Activated CD4-positive, alpha-beta T cell treated with anti-CD3 and anti-CD28 coated beads, Interleukin-2, amount 10 ng/mL, durations not matched to agents 24 days and 14 days (primary cell): ENCODE measurements around the gene BEND7. TPM values are rescaled to one million over a fixed set of nuclear protein-coding genes. Genes with fewer than 3 reads are reported as not detected.

Experiments
- DNase-seq: peaks from one replicate; pipeline ENCODE4 v3.0.0; 2022
- H3K27ac Mint-ChIP-seq: one replicate; pipeline ENCODE4 v1.8.0; 2022; ENCODE audit warnings: mild to moderate bottlenecking, mixed read lengths
- H3K27me3 Mint-ChIP-seq: one replicate; pipeline ENCODE4 v1.8.0; 2022; ENCODE audit warnings: mixed read lengths
- H3K36me3 Mint-ChIP-seq: one replicate; pipeline ENCODE4 v1.8.0; 2022; ENCODE audit warnings: low read depth, mild to moderate bottlenecking, mixed read lengths
- H3K4me1 Mint-ChIP-seq: one replicate; pipeline ENCODE4 v1.8.0; 2021; ENCODE audit warnings: mixed read lengths
- H3K4me3 Mint-ChIP-seq: one replicate; pipeline ENCODE4 v1.8.0; 2022; ENCODE audit warnings: mild to moderate bottlenecking, moderate library complexity, mixed read lengths
- H3K9me3 Mint-ChIP-seq: one replicate; pipeline ENCODE4 v1.8.0; 2021; ENCODE audit warnings: mixed read lengths
- intact Hi-C: fragments of 100-400 bp; cut with micrococcal nuclease; formaldehyde crosslinking; loops from one replicate; pipeline ENCODE4 v1.15.1; 2023
- total RNA-seq: library from RNA; stranded (reverse); gene quantifications from 2 replicates; pipeline ENCODE4 v1.2.3, GENCODE V29; 2022

Gene BEND7
- total RNA-seq, 1 donor from 2014 or later, result not detected

- Mint-ChIP-seq H3K9me3 (no peaks in the 10 kb centered on the region), H3K27me3 (peaks cover 8% of the 10 kb centered on the region)
- DNase-seq, result no peak
Measured at GRCh38 chr10:13512564-13512963, 16.2 kb downstream of the BEND7 start.

GRCh38 chr10:13511409-13511808, 17.4 kb downstream of the BEND7 start:
- H3K9me3 Mint-ChIP-seq, result no peaks in the 10 kb centered on the region
- H3K4me1 Mint-ChIP-seq, result no peaks in the 10 kb centered on the region
- H3K36me3 Mint-ChIP-seq, result no peaks in the 10 kb centered on the region
- no peak overlapping the region for H3K4me3 Mint-ChIP-seq
- H3K27me3 Mint-ChIP-seq, result peaks cover 8% of the 10 kb centered on the region
- H3K27ac Mint-ChIP-seq, result no peak overlapping the region
- intact Hi-C loops, result no loop called here
- no peak for DNase-seq

More at GRCh38 chr10:13512564-13512963, 16.2 kb downstream of the BEND7 start:
- Mint-ChIP-seq H3K4me1 (no peaks in the 10 kb centered on the region), H3K4me3 (no peak overlapping the region), H3K27ac (no peak overlapping the region), H3K36me3 (no peaks in the 10 kb centered on the region)
- intact Hi-C loops, result no loop called here

GRCh38 chr10:13505052-13505680, 23.6 kb downstream of the BEND7 start:
- intact Hi-C loops, result no loop called here
- no peaks in the 10 kb centered on the region for H3K36me3 Mint-ChIP-seq
- peaks cover 6% of the 10 kb centered on the region for H3K27me3 Mint-ChIP-seq
- DNase-seq, result no peak
- no peaks in the 10 kb centered on the region for H3K4me1 Mint-ChIP-seq
- H3K27ac Mint-ChIP-seq, result no peak overlapping the region
- H3K4me3 Mint-ChIP-seq, result no peak overlapping the region
- H3K9me3 Mint-ChIP-seq, result no peaks in the 10 kb centered on the region

GRCh38 chr10:13503745-13504463, 24.9 kb downstream of the BEND7 start:
- DNase-seq, result no peak
- intact Hi-C loops, result no loop called here
- Mint-ChIP-seq H3K36me3 (no peaks in the 10 kb centered on the region), H3K9me3 (no peaks in the 10 kb centered on the region), H3K27ac (no peak overlapping the region), H3K27me3 (peaks cover 2% of the 10 kb centered on the region), H3K4me3 (no peak overlapping the region), H3K4me1 (no peaks in the 10 kb centered on the region)

GRCh38 chr10:13502380-13502779, 26.4 kb downstream of the BEND7 start:
- H3K27ac Mint-ChIP-seq, result no peak overlapping the region
- no peaks in the 10 kb centered on the region for H3K36me3 Mint-ChIP-seq
- no peaks in the 10 kb centered on the region for H3K4me1 Mint-ChIP-seq
- no peaks in the 10 kb centered on the region for H3K27me3 Mint-ChIP-seq
- DNase-seq, result no peak
- H3K9me3 Mint-ChIP-seq, result no peaks in the 10 kb centered on the region
- intact Hi-C loops, result no loop called here
- no peak overlapping the region for H3K4me3 Mint-ChIP-seq

- no peak for DNase-seq
- Mint-ChIP-seq H3K4me1 (no peaks in the 10 kb centered on the region), H3K9me3 (no peaks in the 10 kb centered on the region), H3K27ac (no peak overlapping the region), H3K36me3 (no peaks in the 10 kb centered on the region), H3K4me3 (no peak overlapping the region), H3K27me3 (peaks cover 2% of the 10 kb centered on the region)
- intact Hi-C loops, result no loop called here
Measured at GRCh38 chr10:13500201-13500600, 28.6 kb downstream of the BEND7 start.

- intact Hi-C loops, result no loop called here
- DNase-seq, result no peak
- H3K9me3 Mint-ChIP-seq, result no peaks in the 10 kb centered on the region
- no peak overlapping the region for H3K27ac Mint-ChIP-seq
- peaks cover 2% of the 10 kb centered on the region for H3K27me3 Mint-ChIP-seq
- H3K4me3 Mint-ChIP-seq, result no peak overlapping the region
- no peaks in the 10 kb centered on the region for H3K36me3 Mint-ChIP-seq
- H3K4me1 Mint-ChIP-seq, result no peaks in the 10 kb centered on the region
Measured at GRCh38 chr10:13499150-13499549, 29.7 kb downstream of the BEND7 start.

GRCh38 chr10:13496931-13497330, 31.9 kb downstream of the BEND7 start:
- intact Hi-C loops, result no loop called here
- Mint-ChIP-seq H3K27ac (no peak overlapping the region), H3K27me3 (peaks cover 6% of the 10 kb centered on the region), H3K4me1 (no peaks in the 10 kb centered on the region), H3K9me3 (no peaks in the 10 kb centered on the region), H3K36me3 (no peaks in the 10 kb centered on the region), H3K4me3 (no peak overlapping the region)
- no peak for DNase-seq

GRCh38 chr10:13496164-13496563, 32.6 kb downstream of the BEND7 start:
- H3K4me1 Mint-ChIP-seq, result no peaks in the 10 kb centered on the region
- H3K27me3 Mint-ChIP-seq, result peaks cover 6% of the 10 kb centered on the region
- no peak overlapping the region for H3K27ac Mint-ChIP-seq
- no peak for DNase-seq
- H3K4me3 Mint-ChIP-seq, result no peak overlapping the region
- H3K36me3 Mint-ChIP-seq, result no peaks in the 10 kb centered on the region
- H3K9me3 Mint-ChIP-seq, result no peaks in the 10 kb centered on the region
- intact Hi-C loops, result no loop called here

- Mint-ChIP-seq H3K4me3 (no peak overlapping the region), H3K27me3 (peaks cover 6% of the 10 kb centered on the region), H3K36me3 (no peaks in the 10 kb centered on the region)
Measured at GRCh38 chr10:13492493-13493180, 36.2 kb downstream of the BEND7 start.

GRCh38 chr10:13491747-13492360, 37.0 kb downstream of the BEND7 start:
- Mint-ChIP-seq H3K27ac (no peak overlapping the region), H3K36me3 (no peaks in the 10 kb centered on the region), H3K9me3 (no peaks in the 10 kb centered on the region), H3K4me1 (no peaks in the 10 kb centered on the region), H3K27me3 (peaks cover 4% of the 10 kb centered on the region), H3K4me3 (no peak overlapping the region)
- no peak for DNase-seq
- intact Hi-C loops, result no loop called here

More at GRCh38 chr10:13492493-13493180, 36.2 kb downstream of the BEND7 start:
- intact Hi-C loops, result no loop called here
- no peak for DNase-seq
- Mint-ChIP-seq H3K27ac (no peak overlapping the region), H3K9me3 (no peaks in the 10 kb centered on the region), H3K4me1 (no peaks in the 10 kb centered on the region)

GRCh38 chr10:13490503-13490902, 38.3 kb downstream of the BEND7 start:
- H3K9me3 Mint-ChIP-seq, result no peaks in the 10 kb centered on the region
- no peak overlapping the region for H3K27ac Mint-ChIP-seq
- H3K4me1 Mint-ChIP-seq, result no peaks in the 10 kb centered on the region
- DNase-seq, result no peak
- peaks cover 4% of the 10 kb centered on the region for H3K27me3 Mint-ChIP-seq
- H3K36me3 Mint-ChIP-seq, result no peaks in the 10 kb centered on the region
- intact Hi-C loops, result no loop called here
- H3K4me3 Mint-ChIP-seq, result no peak overlapping the region

- H3K27ac Mint-ChIP-seq, result no peak overlapping the region
- no peak for DNase-seq
- no peaks in the 10 kb centered on the region for H3K9me3 Mint-ChIP-seq
Measured at GRCh38 chr10:13489035-13489599, 39.7 kb downstream of the BEND7 start.

GRCh38 chr10:13485623-13486022, 43.2 kb downstream of the BEND7 start:
- DNase-seq, result no peak
- Mint-ChIP-seq H3K4me3 (no peak overlapping the region), H3K9me3 (no peaks in the 10 kb centered on the region), H3K36me3 (no peaks in the 10 kb centered on the region), H3K27me3 (peaks cover 19% of the 10 kb centered on the region), H3K4me1 (no peaks in the 10 kb centered on the region), H3K27ac (no peak overlapping the region)
- intact Hi-C loops, result no loop called here

More at GRCh38 chr10:13489035-13489599, 39.7 kb downstream of the BEND7 start:
- peaks cover 11% of the 10 kb centered on the region for H3K27me3 Mint-ChIP-seq
- H3K36me3 Mint-ChIP-seq, result no peaks in the 10 kb centered on the region
- intact Hi-C loops, result no loop called here
- H3K4me3 Mint-ChIP-seq, result no peak overlapping the region
- H3K4me1 Mint-ChIP-seq, result no peaks in the 10 kb centered on the region
